Measurements from ENCODE around the gene ANOS1.

DNA sequence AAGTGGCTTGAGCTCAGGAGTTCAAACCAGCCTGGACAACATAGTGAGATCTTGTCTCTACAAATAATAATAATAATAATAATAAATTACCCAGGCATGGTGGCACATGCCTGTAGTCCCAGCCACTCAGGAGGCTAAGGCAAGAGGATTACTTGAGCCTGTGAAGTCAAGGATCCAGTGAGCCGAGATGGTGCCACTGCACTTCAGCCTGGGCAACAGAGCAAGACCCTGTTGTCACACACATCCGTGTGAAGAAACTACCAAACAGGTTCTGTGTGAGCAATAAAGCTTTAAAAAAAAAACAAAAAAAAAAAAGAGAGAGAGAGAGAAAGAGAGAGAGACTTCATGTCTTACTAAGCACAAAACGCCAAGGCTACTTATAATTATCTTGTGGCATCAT lies 42.5 kb downstream of the ANOS1 start:
- TF ChIP-seq, protein P1, sequence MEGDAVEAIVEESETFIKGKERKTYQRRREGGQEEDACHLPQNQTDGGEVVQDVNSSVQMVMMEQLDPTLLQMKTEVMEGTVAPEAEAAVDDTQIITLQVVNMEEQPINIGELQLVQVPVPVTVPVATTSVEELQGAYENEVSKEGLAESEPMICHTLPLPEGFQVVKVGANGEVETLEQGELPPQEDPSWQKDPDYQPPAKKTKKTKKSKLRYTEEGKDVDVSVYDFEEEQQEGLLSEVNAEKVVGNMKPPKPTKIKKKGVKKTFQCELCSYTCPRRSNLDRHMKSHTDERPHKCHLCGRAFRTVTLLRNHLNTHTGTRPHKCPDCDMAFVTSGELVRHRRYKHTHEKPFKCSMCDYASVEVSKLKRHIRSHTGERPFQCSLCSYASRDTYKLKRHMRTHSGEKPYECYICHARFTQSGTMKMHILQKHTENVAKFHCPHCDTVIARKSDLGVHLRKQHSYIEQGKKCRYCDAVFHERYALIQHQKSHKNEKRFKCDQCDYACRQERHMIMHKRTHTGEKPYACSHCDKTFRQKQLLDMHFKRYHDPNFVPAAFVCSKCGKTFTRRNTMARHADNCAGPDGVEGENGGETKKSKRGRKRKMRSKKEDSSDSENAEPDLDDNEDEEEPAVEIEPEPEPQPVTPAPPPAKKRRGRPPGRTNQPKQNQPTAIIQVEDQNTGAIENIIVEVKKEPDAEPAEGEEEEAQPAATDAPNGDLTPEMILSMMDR (IDR thresholded peaks at IDR 0.05): no peak
- no peak for TF ChIP-seq POLR2A (IDR thresholded peaks at IDR 0.05)
